Activated CD4-positive, CD25-positive, alpha-beta regulatory T cell treated with anti-CD3 and anti-CD28 coated beads, Interleukin-2, amount 50 U/mL, for 24 hours (primary cell): ENCODE data around the gene ARPC4.
A peak's percentile ranks its signal among the peaks of the same experiment; 100 is the strongest.
"Not testable (repeated sequence)": the region's sequence is repeated elsewhere in the genome, so short reads cannot be mapped to it uniquely, and the experiment has no call there.

Experiments
- ATAC-seq, 2 donors: fragments of 150-1000 bp; cut with Tn5 transposase; one replicate each; pipeline ENCODE4 v1.10.0; 2021; ENCODE audit warnings: mild to moderate bottlenecking in 1 of 2, moderate library complexity in 1 of 2

ARPC4 gene

DNA sequence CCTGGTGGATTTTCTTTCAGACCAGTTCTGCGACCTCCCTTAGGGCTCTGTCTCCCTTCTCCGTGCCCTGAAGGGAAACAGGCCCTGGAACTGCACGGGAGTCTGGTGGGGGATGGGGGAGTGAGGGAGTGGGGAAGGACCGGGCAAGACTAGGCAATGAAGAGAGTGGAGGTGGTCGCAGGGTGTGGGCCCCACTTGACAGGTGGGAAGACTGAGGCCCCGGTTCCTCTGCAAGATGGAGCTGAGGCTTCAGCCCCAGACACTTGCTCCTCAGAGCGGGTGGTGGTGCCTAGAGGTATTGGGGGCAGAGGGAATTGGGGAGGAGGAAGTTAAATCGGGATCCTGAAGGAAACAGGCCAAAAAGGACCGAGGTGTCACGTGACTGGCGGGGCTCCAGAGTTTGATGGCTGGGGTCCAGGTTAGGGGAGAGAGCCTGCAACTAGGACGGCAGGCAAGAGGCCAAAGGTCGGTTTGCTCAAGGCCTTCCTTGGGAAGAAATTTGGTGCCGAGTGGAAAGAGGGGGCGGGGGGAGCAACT is 22.5 kb upstream of the ARPC4 start:
- ATAC-seq, result no peak

GRCh38 chr3:9771007-9771406 is 21.9 kb upstream of the ARPC4 start:
- ATAC-seq, result not testable (repeated sequence)

GRCh38 chr3:9776896-9777693 is 15.8 kb upstream of the ARPC4 start:
- no peak for ATAC-seq

DNA sequence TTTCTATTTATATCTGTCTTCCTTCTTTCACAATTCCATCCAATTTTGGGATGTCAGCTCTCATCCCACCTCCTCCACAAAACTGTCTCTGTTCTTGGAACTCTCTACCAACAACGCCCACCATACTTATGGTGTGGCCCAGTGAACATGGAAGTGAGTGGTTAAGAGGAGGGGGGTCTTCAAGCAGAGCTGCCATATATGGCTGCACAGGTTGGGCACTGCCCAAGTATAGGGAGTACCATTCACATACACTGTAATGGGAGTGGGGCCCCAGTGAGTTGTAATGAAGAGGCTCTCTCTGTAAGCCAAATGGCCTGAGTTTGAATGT is 15.2 kb upstream of the ARPC4 start:
- peak; percentile 34 to 39 for ATAC-seq

GRCh38 chr3:9778143-9779074 is 14.5 kb upstream of the ARPC4 start:
- peak; percentile 96 to 97 for ATAC-seq

DNA sequence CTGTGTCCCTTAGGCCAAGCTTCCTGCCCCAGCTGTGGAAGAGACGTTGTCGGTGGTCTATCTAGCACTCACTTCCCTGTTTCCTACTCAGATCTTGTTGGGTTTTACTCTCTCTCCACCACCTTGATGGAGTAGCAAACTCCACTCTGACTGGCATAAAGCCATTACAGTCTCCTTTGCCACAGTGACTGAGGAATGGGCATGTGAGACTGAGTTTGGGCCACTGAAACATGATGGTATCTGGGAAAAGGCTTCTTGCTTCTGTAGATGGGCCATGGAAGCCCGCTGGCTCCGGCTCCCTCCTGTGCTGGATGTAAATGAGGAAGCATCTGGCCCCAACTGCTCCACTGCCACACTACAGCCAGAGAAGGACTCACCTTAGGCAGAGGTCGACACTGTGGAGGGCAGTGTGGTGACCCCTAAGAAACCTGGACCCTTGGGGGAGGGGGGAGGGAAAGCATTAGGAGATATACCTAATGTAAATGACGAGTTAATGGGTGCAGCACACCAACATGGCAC is 13.7 kb upstream of the ARPC4 start:
- no peak for ATAC-seq

GRCh38 chr3:9779721-9780457 is 13.0 kb upstream of the ARPC4 start:
- peak; percentile 6 to 33 for ATAC-seq

DNA sequence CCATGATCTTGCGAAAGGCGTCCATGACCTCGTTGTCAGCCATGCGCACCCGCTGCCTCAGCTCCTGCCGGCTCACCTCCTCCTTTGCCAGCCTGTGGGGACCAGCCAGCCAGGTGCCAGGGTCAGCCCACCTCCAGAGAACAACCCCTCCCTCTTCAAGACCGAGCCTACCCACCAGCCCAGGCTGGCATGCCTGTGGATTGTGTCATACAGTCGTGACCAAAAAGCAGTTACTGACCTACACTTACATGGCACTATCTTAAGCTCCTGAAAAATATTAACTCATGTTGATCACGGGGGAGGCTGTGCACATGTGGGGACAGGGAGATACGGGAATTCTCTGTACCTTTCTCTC is 12.4 kb upstream of the ARPC4 start:
- ATAC-seq, result no peak

- no peak for ATAC-seq
Observed at GRCh38 chr3:9780910-9781309, 12.0 kb upstream of the ARPC4 start.

DNA sequence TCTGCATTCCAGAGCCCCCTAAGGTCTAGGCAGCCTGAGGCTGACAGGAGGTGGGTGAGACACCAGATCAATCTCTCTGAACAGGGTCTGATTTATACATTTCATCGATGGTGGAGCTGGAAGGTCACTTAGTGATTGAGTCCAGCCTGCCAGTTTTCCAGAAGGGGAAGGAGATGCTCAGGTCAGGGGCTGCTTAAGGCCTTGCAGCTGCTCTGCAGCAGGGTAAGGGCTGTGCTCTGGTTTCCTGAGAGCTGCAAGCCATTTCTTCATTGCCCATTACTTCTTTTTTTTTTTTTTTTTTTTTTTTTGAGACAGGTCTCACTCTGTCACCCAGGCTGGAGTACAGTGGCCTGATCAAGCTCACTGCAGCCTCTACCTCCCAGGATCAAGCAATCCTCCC is 11.3 kb upstream of the ARPC4 start:
- no peak for ATAC-seq

- no peak for ATAC-seq
Observed at GRCh38 chr3:9781978-9782603, 10.8 kb upstream of the ARPC4 start.

DNA sequence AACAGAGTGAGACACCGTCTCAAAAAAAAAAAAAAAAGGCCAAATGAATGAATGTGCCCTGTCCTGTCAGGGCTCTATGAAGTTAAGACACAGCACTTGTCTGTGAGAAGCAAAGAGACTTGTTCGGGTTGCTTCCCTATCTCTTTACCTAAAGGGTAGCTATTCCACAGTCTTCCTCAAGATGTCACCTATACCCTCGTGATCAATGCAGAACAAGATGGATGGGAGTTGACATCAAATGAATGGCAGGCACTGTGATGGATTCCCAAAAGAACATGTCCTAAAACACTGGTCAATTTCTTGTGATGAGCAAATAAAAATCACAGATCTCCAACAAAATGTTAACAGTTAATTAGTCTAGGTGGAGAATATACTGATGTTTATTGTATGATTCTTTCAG is 10.1 kb upstream of the ARPC4 start:
- no peak for ATAC-seq

DNA sequence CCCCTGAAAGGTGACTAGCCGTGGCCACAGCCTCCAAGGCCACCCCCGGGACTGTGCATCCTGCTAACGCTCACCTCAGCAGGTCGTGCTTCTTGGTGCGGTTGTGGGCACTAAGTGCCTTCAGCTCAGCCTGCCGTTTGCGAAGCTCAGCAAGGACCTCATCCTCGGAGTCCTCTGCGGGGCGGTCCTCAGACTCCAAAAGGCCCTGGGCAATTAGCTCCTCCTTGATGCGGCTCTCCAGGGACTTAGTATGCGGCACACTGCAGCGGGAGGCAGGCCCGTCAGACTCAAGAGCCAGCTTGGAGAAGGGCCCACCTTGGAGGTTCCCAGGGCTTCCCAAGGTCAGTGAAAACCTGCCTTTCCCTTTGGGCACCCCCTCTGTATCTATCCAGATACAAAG is 8.9 kb upstream of the ARPC4 start:
- no peak for ATAC-seq

DNA sequence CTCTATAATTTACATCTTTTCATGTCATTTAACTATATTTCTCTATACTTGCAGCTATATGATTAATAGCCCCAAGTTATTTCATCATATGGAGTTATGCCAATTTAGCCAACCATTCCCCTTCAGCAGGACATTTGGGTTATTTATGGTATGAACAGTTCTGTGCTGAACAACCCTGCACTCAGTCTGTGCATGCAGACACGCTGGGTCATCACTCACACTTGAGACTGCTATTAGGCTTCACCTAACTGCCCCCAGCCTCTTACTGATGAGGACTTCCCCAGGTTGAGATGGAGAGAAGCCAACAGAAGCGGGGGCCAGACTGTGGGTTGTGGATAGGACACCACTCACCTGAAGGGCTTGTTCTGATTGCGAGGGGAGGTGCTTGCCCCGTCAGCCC is 7.9 kb upstream of the ARPC4 start:
- no peak for ATAC-seq

DNA sequence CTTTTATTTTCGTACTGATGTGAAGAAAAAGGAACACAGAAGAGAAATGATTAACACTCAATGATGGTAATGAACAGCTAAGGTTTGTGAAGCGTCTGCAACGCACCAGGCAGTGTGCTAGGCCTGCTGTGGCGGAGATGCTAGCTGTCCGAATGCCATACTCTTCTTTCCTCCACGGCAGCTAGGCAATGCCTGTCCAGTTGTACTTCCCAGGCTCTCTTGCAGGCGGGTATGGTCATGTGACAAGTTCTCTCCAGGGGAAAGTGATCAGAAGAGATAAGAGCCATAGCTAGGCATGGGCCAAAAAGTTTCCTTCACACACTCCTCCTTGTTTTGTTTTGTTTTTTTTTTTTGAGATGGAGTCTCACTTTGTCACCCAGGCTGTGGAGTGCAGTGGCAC is 7.3 kb upstream of the ARPC4 start:
- ATAC-seq, result no peak

GRCh38 chr3:9786209-9786739 is 6.6 kb upstream of the ARPC4 start:
- no peak for ATAC-seq

DNA sequence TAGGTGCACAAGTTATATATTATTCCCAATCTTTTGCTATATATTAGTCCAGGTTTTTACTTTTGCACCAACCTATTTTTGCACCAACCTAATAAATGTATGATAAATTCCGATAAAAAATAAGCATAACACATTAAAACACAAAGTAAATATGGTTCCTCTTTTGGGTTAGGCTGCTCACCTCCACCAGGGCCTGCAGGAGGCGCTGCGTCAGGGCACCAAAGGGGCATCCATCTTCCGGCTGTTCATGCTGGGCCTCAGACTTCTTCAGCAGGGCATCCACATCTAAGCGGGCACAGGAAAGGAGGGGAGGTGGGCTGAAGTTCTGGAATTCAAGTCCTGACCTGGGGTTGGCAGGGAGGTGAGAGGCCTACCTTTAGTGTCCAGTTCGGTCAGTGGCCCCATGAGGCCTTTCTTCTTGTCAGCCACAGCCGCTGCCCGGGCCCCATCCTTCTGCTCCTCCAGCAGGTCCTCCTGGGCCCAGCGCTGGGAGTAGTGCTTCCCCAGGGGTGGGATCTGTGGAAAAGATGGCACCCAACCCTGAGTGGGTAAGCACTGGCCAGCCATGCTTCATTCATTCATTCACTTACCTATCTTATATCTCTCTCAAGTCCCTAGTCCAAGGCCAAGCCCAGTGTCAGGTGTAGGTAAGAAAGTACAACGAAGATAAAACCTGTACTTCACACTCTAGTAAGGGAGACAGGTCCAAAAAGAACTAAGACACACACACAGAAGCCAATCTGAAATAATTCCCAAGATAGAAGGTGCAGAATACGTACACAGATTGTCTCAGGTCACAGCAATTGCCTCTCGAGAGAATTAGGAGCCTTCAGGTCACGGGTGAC is 5.8 kb upstream of the ARPC4 start:
- peak; percentile 1 for ATAC-seq

DNA sequence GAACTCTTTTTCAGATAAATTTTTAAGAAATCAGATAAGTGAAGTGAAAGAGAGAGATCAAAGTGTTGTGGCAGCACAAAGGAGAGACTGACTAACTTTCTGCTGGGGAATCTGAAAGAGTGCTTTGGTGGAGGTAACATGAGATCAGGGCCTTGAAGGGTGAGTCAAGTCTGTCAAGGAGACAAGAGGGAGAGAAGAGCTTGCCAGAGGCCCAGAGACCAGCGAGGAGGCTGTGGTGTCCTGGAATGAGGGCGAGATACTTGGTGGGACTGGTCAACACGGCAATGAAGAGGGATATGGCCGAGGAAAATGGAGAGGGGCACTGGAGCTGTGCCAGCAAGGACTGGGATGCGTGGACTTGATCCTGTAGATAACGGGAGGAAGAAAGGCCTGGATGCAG is 5.2 kb upstream of the ARPC4 start:
- ATAC-seq, result peak; percentile 63

DNA sequence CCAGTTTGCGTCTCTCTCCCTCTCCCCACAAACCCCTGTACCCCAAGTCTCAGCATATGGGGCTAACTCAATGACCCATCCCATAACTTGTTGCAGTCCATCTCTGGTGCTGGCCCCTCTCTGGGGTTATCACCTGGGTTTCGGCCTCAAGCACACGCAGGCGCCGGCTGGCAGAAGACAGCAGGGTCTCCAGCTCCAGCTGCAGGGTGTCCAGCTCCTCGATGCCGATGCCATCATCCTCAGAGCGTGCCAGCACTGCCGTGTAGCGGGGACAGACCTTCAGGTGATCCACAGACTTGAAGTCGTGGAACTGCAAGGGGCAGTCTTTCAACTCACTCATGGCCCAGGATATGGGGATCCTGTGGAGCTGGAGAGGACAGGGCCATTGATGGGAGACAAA is 1.8 kb upstream of the ARPC4 start:
- no peak for ATAC-seq

- no peak for ATAC-seq
Observed at GRCh38 chr3:9791790-9792404, 985 bp upstream of the ARPC4 start.
